Neural progenitor cell (in vitro differentiated cells): ENCODE measurements around the gene COA4. TPM values are rescaled to one million over a fixed set of nuclear protein-coding genes. Genes with fewer than 3 reads are reported as not detected.

Experiments
- DNase-seq: peaks from one replicate; pipeline ENCODE4 v3.0.0-alpha.2; 2016; ENCODE audit warnings: low spot score
- H2AFZ ChIP-seq: fragments of 200-600 bp; sonication (generic); replicated peaks from 2 replicates; pipeline ENCODE4 v1.6.1; 2016; ENCODE audit warnings: antibody characterized with exemption
- H3F3A ChIP-seq: fragments of 200-600 bp; sonication (generic); 2 replicates; pipeline ENCODE4 v1.6.1; 2016; ENCODE audit warnings: antibody characterized with exemption, low read depth
- H3K27ac ChIP-seq: fragments of 200-600 bp; sonication (generic); 2 replicates; pipeline ENCODE4 v1.5.1; 2016; ENCODE audit warnings: mild to moderate bottlenecking
- H3K27me3 ChIP-seq: fragments of 200-600 bp; sonication (generic); 2 replicates; pipeline ENCODE4 v1.6.1; 2016; ENCODE audit warnings: mild to moderate bottlenecking, moderate library complexity
- H3K36me3 ChIP-seq: fragments of 200-600 bp; sonication (generic); 2 replicates; pipeline ENCODE4 v1.5.1; 2016
- H3K4me1 ChIP-seq: fragments of 200-600 bp; sonication (generic); 2 replicates; pipeline ENCODE4 v1.6.1; 2016; ENCODE audit warnings: mixed run types
- H3K4me2 ChIP-seq: fragments of 200-600 bp; sonication (generic); 2 replicates; pipeline ENCODE4 v1.6.1; 2016
- H3K4me3 ChIP-seq: fragments of 200-600 bp; sonication (generic); 2 replicates; pipeline ENCODE4 v1.5.1; 2016
- H3K79me2 ChIP-seq: fragments of 200-600 bp; sonication (generic); 2 replicates; pipeline ENCODE4 v1.6.1; 2016; ENCODE audit warnings: low read depth
- H3K9ac ChIP-seq: fragments of 200-600 bp; sonication (generic); 2 replicates; pipeline ENCODE4 v1.6.1; 2016
- H3K9me3 ChIP-seq: fragments of 200-600 bp; sonication (generic); 2 replicates; pipeline ENCODE4 v1.5.1; 2016; ENCODE audit warnings: low read depth
- H4K20me1 ChIP-seq: fragments of 200-600 bp; sonication (generic); 2 replicates; pipeline ENCODE4 v1.6.1; 2016; ENCODE audit warnings: low read depth
- H3K27ac Mint-ChIP-seq: 3 replicates; pipeline ENCODE4 v1.8.0; 2021; ENCODE audit warnings: mixed read lengths
- H3K27me3 Mint-ChIP-seq: 2 replicates; pipeline ENCODE4 v1.8.0; 2022; ENCODE audit warnings: low read depth, mild to moderate bottlenecking, inconsistent platforms, moderate library complexity, mixed read lengths; ENCODE audit not compliant: insufficient read depth
- H3K36me3 Mint-ChIP-seq: 3 replicates; pipeline ENCODE4 v1.8.0; 2021; ENCODE audit warnings: mixed read lengths
- H3K4me1 Mint-ChIP-seq: 3 replicates; pipeline ENCODE4 v1.8.0; 2021; ENCODE audit warnings: mixed read lengths
- H3K4me3 Mint-ChIP-seq: 3 replicates; pipeline ENCODE4 v1.8.0; 2021; ENCODE audit warnings: mild to moderate bottlenecking, moderate library complexity, mixed read lengths
- H3K9me3 Mint-ChIP-seq: 3 replicates; pipeline ENCODE4 v1.8.0; 2020; ENCODE audit warnings: mixed read lengths
- EZH2 ChIP-seq: fragments of 200-600 bp; sonication (generic); IDR thresholded peaks from 2 replicates; pipeline ENCODE4 v1.6.1; 2017; ENCODE audit warnings: antibody characterized with exemption, mild to moderate bottlenecking, moderate library complexity
- EZH2phosphoT487 ChIP-seq: fragments of 200-600 bp; sonication (generic); IDR thresholded peaks from 2 replicates; pipeline ENCODE4 v1.6.1; 2017; ENCODE audit warnings: antibody characterized with exemption
- total RNA-seq: library from RNA; depleted of rRNA; stranded (reverse); fragments of >200 nt; gene quantifications from 2 replicates; pipeline ENCODE4 v1.2.3, GENCODE V29; 2015; ENCODE audit warnings: low replicate concordance
- TF ChIP-seq, protein P1 (sequence below): fragments of 200-600 bp; sonication (generic); IDR thresholded peaks from 2 replicates; pipeline ENCODE4 v1.5.1; 2017; ENCODE audit warnings: antibody characterized with exemption, mild to moderate bottlenecking

Gene COA4
- total RNA-seq, 1 donor from 2014 or later, result 55.8 TPM

DNA sequence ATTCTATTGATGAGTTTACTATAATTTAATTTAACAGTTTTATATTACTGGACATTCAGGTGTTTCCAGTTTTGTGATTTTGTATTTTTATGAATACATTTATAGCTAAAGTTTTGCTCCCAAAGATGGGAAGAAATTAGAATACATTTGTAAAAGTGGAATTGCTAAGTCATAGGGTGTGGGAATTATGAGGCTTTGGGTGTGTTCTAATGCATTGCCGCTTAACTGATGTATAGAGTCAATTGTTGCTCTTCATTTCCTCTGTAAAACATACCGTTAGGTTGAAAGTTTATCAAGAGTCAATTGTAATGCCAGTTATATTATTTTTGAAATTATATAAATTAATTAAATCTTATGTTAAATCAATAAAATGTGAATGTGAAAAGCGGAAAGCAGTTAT lies 16.4 kb upstream of the COA4 start:
- Histone ChIP-seq H3K79me2 (no peaks in the 10 kb centered on the region), H3K27ac (no peak overlapping the region), H3K4me3 (no peak overlapping the region), H3F3A (no peaks in the 10 kb centered on the region), H4K20me1 (no peaks in the 10 kb centered on the region), H2AFZ (no peak overlapping the region), H3K9me3 (no peaks in the 10 kb centered on the region), H3K9ac (no peak overlapping the region), H3K4me1 (no peaks in the 10 kb centered on the region), H3K36me3 (peaks cover 10% of the 10 kb centered on the region), H3K27me3 (no peaks in the 10 kb centered on the region), H3K4me2 (no peak overlapping the region)
- Mint-ChIP-seq H3K27me3 (no peaks in the 10 kb centered on the region), H3K4me1 (no peaks in the 10 kb centered on the region), H3K36me3 (peaks cover 10% of the 10 kb centered on the region), H3K9me3 (no peaks in the 10 kb centered on the region), H3K27ac (no peak overlapping the region), H3K4me3 (no peak overlapping the region)
- DNase-seq, result no peak
- TF ChIP-seq, protein P1, sequence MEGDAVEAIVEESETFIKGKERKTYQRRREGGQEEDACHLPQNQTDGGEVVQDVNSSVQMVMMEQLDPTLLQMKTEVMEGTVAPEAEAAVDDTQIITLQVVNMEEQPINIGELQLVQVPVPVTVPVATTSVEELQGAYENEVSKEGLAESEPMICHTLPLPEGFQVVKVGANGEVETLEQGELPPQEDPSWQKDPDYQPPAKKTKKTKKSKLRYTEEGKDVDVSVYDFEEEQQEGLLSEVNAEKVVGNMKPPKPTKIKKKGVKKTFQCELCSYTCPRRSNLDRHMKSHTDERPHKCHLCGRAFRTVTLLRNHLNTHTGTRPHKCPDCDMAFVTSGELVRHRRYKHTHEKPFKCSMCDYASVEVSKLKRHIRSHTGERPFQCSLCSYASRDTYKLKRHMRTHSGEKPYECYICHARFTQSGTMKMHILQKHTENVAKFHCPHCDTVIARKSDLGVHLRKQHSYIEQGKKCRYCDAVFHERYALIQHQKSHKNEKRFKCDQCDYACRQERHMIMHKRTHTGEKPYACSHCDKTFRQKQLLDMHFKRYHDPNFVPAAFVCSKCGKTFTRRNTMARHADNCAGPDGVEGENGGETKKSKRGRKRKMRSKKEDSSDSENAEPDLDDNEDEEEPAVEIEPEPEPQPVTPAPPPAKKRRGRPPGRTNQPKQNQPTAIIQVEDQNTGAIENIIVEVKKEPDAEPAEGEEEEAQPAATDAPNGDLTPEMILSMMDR, result no peak
- TF ChIP-seq EZH2 (no peak), EZH2phosphoT487 (no peak)

DNA sequence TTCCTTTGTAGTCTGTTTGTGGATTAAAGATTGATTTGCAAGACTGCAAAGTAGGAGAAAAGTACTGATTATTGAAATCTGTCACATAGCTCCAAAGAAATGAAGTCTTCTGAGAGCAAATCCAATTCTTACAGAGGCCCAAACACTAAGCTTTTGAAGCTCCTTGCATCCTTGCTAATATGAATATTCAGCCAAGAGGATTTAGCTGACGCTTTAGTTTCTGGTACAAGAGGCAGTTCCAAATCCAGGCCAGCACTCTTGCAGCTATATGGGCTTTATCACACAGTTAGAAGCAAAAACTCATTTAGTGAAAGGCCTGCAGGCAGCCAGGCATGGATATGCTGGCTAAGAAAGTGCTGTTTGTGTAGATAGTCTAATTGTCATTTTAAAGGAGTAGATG lies 12.9 kb upstream of the COA4 start:
- H3K36me3 ChIP-seq, result peaks cover 5% of the 10 kb centered on the region
- H3K27ac Mint-ChIP-seq, result no peak overlapping the region
- no peaks in the 10 kb centered on the region for H3F3A ChIP-seq
- no peaks in the 10 kb centered on the region for H3K9me3 ChIP-seq
- H3K9ac ChIP-seq, result no peak overlapping the region
- no peaks in the 10 kb centered on the region for H4K20me1 ChIP-seq
- TF ChIP-seq EZH2phosphoT487 (no peak), EZH2 (no peak)
- TF ChIP-seq, protein P1, result no peak
- H3K4me1 Mint-ChIP-seq, result no peaks in the 10 kb centered on the region
- no peak overlapping the region for H3K27ac ChIP-seq
- H3K79me2 ChIP-seq, result no peaks in the 10 kb centered on the region
- no peak overlapping the region for H3K4me2 ChIP-seq
- H3K4me3 Mint-ChIP-seq, result no peak overlapping the region
- no peaks in the 10 kb centered on the region for H3K4me1 ChIP-seq
- DNase-seq, result no peak
- no peak overlapping the region for H3K4me3 ChIP-seq
- no peaks in the 10 kb centered on the region for H3K9me3 Mint-ChIP-seq
- peaks cover 13% of the 10 kb centered on the region for H3K36me3 Mint-ChIP-seq
- no peak overlapping the region for H2AFZ ChIP-seq
- no peaks in the 10 kb centered on the region for H3K27me3 Mint-ChIP-seq
- H3K27me3 ChIP-seq, result no peaks in the 10 kb centered on the region

DNA sequence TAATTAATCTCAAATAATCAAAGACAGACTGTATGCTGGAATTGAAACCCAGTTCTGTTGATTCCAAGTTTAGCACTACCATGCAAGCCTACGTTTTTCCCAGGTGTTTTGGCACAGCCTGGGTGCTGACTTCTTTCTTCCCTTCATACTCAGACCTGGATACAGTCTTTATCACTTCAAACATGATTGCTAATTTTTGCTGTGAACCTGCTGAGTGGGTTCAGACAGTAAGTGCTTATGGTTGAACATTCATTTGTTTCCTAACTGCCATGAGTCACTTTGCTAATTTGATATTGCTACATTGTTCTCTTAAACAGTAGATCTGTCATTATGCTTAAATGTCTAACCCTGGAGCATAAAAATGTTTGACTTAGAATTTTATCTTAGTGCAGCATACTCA lies 12.4 kb upstream of the COA4 start:
- no peak for DNase-seq
- H3K4me3 ChIP-seq, result no peak overlapping the region
- H3K9me3 ChIP-seq, result no peaks in the 10 kb centered on the region
- Mint-ChIP-seq H3K9me3 (no peaks in the 10 kb centered on the region), H3K36me3 (peaks cover 14% of the 10 kb centered on the region), H3K4me1 (no peaks in the 10 kb centered on the region), H3K27ac (no peak overlapping the region), H3K4me3 (no peak overlapping the region), H3K27me3 (no peaks in the 10 kb centered on the region)
- H3K4me1 ChIP-seq, result no peaks in the 10 kb centered on the region
- H3K27ac ChIP-seq, result no peak overlapping the region
- H2AFZ ChIP-seq, result no peak overlapping the region
- H3K27me3 ChIP-seq, result no peaks in the 10 kb centered on the region
- no peak overlapping the region for H3K4me2 ChIP-seq
- H3K36me3 ChIP-seq, result peaks cover 5% of the 10 kb centered on the region
- H3K9ac ChIP-seq, result no peak overlapping the region
- no peaks in the 10 kb centered on the region for H4K20me1 ChIP-seq
- H3F3A ChIP-seq, result no peaks in the 10 kb centered on the region
- TF ChIP-seq EZH2 (no peak), EZH2phosphoT487 (no peak)
- TF ChIP-seq, protein P1, result no peak
- H3K79me2 ChIP-seq, result no peaks in the 10 kb centered on the region

DNA sequence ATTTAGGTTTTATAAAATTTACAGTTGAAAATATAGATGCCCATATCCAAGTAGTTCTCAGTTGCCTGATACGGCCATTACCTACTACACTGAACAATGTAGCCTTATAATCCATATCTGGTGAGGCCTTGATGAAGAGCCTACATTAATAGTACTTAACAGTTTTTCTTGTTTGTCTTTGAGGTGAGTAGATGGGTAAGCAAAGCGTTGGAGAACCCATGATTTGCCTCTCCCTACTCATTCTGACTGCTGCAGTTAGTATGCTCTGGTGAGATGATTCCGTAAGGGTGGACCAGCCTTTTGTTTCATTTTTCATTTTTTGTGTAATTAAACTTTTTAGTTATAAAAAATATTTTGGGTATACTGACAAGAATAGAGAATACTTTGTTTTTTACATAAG lies 11.6 kb upstream of the COA4 start:
- Histone ChIP-seq H3K79me2 (no peaks in the 10 kb centered on the region), H3K9me3 (no peaks in the 10 kb centered on the region), H3K4me3 (no peak overlapping the region), H3K4me2 (no peak overlapping the region), H2AFZ (no peak overlapping the region), H4K20me1 (no peaks in the 10 kb centered on the region), H3K9ac (no peak overlapping the region), H3F3A (no peaks in the 10 kb centered on the region), H3K4me1 (no peaks in the 10 kb centered on the region), H3K36me3 (peaks cover 5% of the 10 kb centered on the region), H3K27me3 (no peaks in the 10 kb centered on the region), H3K27ac (no peak overlapping the region)
- DNase-seq, result no peak
- no peaks in the 10 kb centered on the region for H3K9me3 Mint-ChIP-seq
- TF ChIP-seq, protein P1, result no peak
- TF ChIP-seq EZH2phosphoT487, result no peak
- no peak for TF ChIP-seq EZH2
- H3K27ac Mint-ChIP-seq, result no peak overlapping the region
- no peak overlapping the region for H3K4me3 Mint-ChIP-seq
- H3K4me1 Mint-ChIP-seq, result no peaks in the 10 kb centered on the region
- H3K36me3 Mint-ChIP-seq, result peaks cover 15% of the 10 kb centered on the region
- H3K27me3 Mint-ChIP-seq, result no peaks in the 10 kb centered on the region
